ENCODE measurements around the gene SLC26A1. TPM values are rescaled to one million over a fixed set of nuclear protein-coding genes. Genes with fewer than 3 reads are reported as not detected.
A peak's percentile ranks its signal among the peaks of the same experiment; 100 is the strongest.

SLC26A1 gene
- total RNA-seq, 1 experiment from 2014 or later, result 0.09 TPM

- Mint-ChIP-seq H3K9me3 (0 out of 5 replicates have a peak, but pooled peaks cover 0 to 4% of the 10 kb centered on the region in 2 experiments), H3K27me3 (ENCODE audit: low read depth) (peaks cover 39% of the 10 kb centered on the region), H3K27ac (no peak within 1 kb of the TSS), H3K36me3 (ENCODE audit: insufficient read depth in 1 of 3, low read depth in 3 of 3) (no peaks in the 10 kb centered on the region), H3K4me1 (peaks cover 11 to 13% of the 10 kb centered on the region in 2 experiments), H3K4me3 (peak within 1 kb of the TSS; percentile 75 to 89)
- no peaks in the 10 kb centered on the region for H4K20me1 ChIP-seq (ENCODE audit: control insufficient read depth, insufficient read depth, insufficient read length)
- peaks cover 3% of the 10 kb centered on the region; the same call in 1 of the 2 replicates for H3K4me1 ChIP-seq (ENCODE audit: insufficient read depth, low read length)
- no peak within 1 kb of the TSS for H2BK5ac ChIP-seq (ENCODE audit: insufficient read length, low read length)
- no peak within 1 kb of the TSS for H2BK12ac ChIP-seq (ENCODE audit: insufficient read length, low read depth, low read length)
- no peak within 1 kb of the TSS for H2BK120ac ChIP-seq (ENCODE audit: low read depth, low read length, poor library complexity, severe bottlenecking)
- H2BK20ac ChIP-seq (ENCODE audit: low read depth, low read length, poor library complexity, severe bottlenecking), result no peak within 1 kb of the TSS
- WGBS (ENCODE audit: extremely low coverage, insufficient read length, low lambda C conversion rate), result no CpG with 5 or more reads among the region's 69 CpGs
- H3K23ac ChIP-seq (ENCODE audit: insufficient read length, low read depth, low read length), result no peak within 1 kb of the TSS
- H3K9me3 ChIP-seq (ENCODE audit: control insufficient read depth, low read depth, low read length), result no peaks in the 10 kb centered on the region
- peaks cover 3% of the 10 kb centered on the region for H3K23me2 ChIP-seq (ENCODE audit: insufficient read length, low read depth, low read length, poor library complexity, severe bottlenecking)
- H3K56ac ChIP-seq (ENCODE audit: insufficient read length, low read depth, low read length), result no peak within 1 kb of the TSS
- no peak within 1 kb of the TSS for H4K8ac ChIP-seq (replicated peaks; ENCODE audit: insufficient read length, low read depth, low read length)
- peak; percentile 52 for TF ChIP-seq CTCF (conservative IDR thresholded peaks at IDR 0.05)
- no peak within 1 kb of the TSS for H3K18ac ChIP-seq (ENCODE audit: insufficient read length, low read depth, low read length)
- no peak within 1 kb of the TSS for H3K27ac ChIP-seq (ENCODE audit: insufficient read length, low read depth, low read length)
- H3K9ac ChIP-seq (ENCODE audit: extremely low read depth, insufficient read length, low read length), result peak within 1 kb of the TSS; percentile 4
- no peaks in the 10 kb centered on the region for H3K79me1 ChIP-seq (ENCODE audit: insufficient read depth, low read depth, low read length, poor library complexity, severe bottlenecking)
- H4K91ac ChIP-seq (ENCODE audit: insufficient read length, low read depth, low read length), result no peak within 1 kb of the TSS
- no peak within 1 kb of the TSS for H2AFZ ChIP-seq (ENCODE audit: low read length)
- H3T11ph ChIP-seq (ENCODE audit: low read length), result no peak within 1 kb of the TSS
- H3K79me2 ChIP-seq (ENCODE audit: insufficient read depth, low read length), result no peaks in the 10 kb centered on the region
- DNase-seq, result peak; percentile 73
- no peak within 1 kb of the TSS for H3K4ac ChIP-seq (ENCODE audit: low read depth, low read length)
- peak within 1 kb of the TSS; percentile 78 for H3K4me2 ChIP-seq (ENCODE audit: insufficient read depth, insufficient read length, low read length)
- no peaks in the 10 kb centered on the region; the same call in 1 of the 2 replicates for H3K27me3 ChIP-seq (ENCODE audit: insufficient read depth, low read length)
- H2BK15ac ChIP-seq (ENCODE audit: low read depth, low read length), result no peak within 1 kb of the TSS
- no peak within 1 kb of the TSS for H2AK5ac ChIP-seq (ENCODE audit: insufficient read length, low read length)
- H4K5ac ChIP-seq (ENCODE audit: insufficient read length, low read depth, low read length), result no peak within 1 kb of the TSS
- H3K14ac ChIP-seq (ENCODE audit: insufficient read depth, low read length), result peak within 1 kb of the TSS; percentile 30
Observed at GRCh38 chr4:986879-987623, 6.2 kb downstream of the SLC26A1 start, which contains the start of gene IDUA. Gene IDUA, plus strand, starts transcription at chr4:987044. Its CDS starts 41 bp downstream, at chr4:987085.

All from H9 (cell line).